Activated CD4-positive, alpha-beta T cell treated with anti-CD3 and anti-CD28 coated beads, Interleukin-2, amount 10 ng/mL, durations not matched to agents 24 days and 14 days (primary cell): ENCODE measurements around the gene ZNF821. TPM values are rescaled to one million over a fixed set of nuclear protein-coding genes. Genes with fewer than 3 reads are reported as not detected.

Experiments used
- DNase-seq: peaks from one replicate; pipeline ENCODE4 v3.0.0; 2022
- H3K27ac Mint-ChIP-seq: one replicate; pipeline ENCODE4 v1.8.0; 2022; ENCODE audit warnings: mild to moderate bottlenecking, mixed read lengths
- H3K27me3 Mint-ChIP-seq: one replicate; pipeline ENCODE4 v1.8.0; 2022; ENCODE audit warnings: mixed read lengths
- H3K36me3 Mint-ChIP-seq: one replicate; pipeline ENCODE4 v1.8.0; 2022; ENCODE audit warnings: low read depth, mild to moderate bottlenecking, mixed read lengths
- H3K4me1 Mint-ChIP-seq: one replicate; pipeline ENCODE4 v1.8.0; 2021; ENCODE audit warnings: mixed read lengths
- H3K4me3 Mint-ChIP-seq: one replicate; pipeline ENCODE4 v1.8.0; 2022; ENCODE audit warnings: mild to moderate bottlenecking, moderate library complexity, mixed read lengths
- H3K9me3 Mint-ChIP-seq: one replicate; pipeline ENCODE4 v1.8.0; 2021; ENCODE audit warnings: mixed read lengths
- intact Hi-C: fragments of 100-400 bp; cut with micrococcal nuclease; formaldehyde crosslinking; loops from one replicate; pipeline ENCODE4 v1.15.1; 2023
- total RNA-seq: library from RNA; stranded (reverse); gene quantifications from 2 replicates; pipeline ENCODE4 v1.2.3, GENCODE V29; 2022

ZNF821 gene
- total RNA-seq = 5.9 and 6.5 TPM in 2 replicates

GRCh38 chr16:71883849-71884638, at the start of gene ZNF821:
Gene ZNF821, minus strand, starts transcription at chr16:71884182. Its CDS starts 4,236 bp downstream, at chr16:71879946.
- H3K4me1 Mint-ChIP-seq = peaks cover 39% of the 10 kb centered on the region
- peak; percentile 92 for DNase-seq
- H3K27ac Mint-ChIP-seq = peak within 1 kb of the TSS; percentile 90
- peaks cover 13% of the 10 kb centered on the region for H3K27me3 Mint-ChIP-seq
- H3K4me3 Mint-ChIP-seq = peak within 1 kb of the TSS; percentile 93
- peaks cover 12% of the 10 kb centered on the region for H3K36me3 Mint-ChIP-seq
- H3K9me3 Mint-ChIP-seq = no peaks in the 10 kb centered on the region
- intact Hi-C loops = loop anchor here (1.0 to 10.0 kb wide), 5 partner anchors 11 to 319 kb away; partner anchors contain the start of genes DHODH, IST1 and PHLPP2

GRCh38 chr16:71933017-71933416, 49.0 kb upstream of the ZNF821 start:
- no peaks in the 10 kb centered on the region for H3K27me3 Mint-ChIP-seq
- no peak overlapping the region for H3K27ac Mint-ChIP-seq
- H3K4me1 Mint-ChIP-seq = peaks cover 3% of the 10 kb centered on the region
- no peak for DNase-seq
- intact Hi-C loops = no loop called here
- H3K4me3 Mint-ChIP-seq = no peak overlapping the region
- no peaks in the 10 kb centered on the region for H3K9me3 Mint-ChIP-seq
- peaks cover 26% of the 10 kb centered on the region for H3K36me3 Mint-ChIP-seq

- intact Hi-C loops = no loop called here
- Mint-ChIP-seq H3K27ac (no peak overlapping the region), H3K4me3 (no peak overlapping the region), H3K4me1 (peaks cover 8% of the 10 kb centered on the region), H3K9me3 (no peaks in the 10 kb centered on the region), H3K36me3 (peaks cover 39% of the 10 kb centered on the region), H3K27me3 (no peaks in the 10 kb centered on the region)
- DNase-seq = no peak
Measured at GRCh38 chr16:71931599-71931998, 47.6 kb upstream of the ZNF821 start.

GRCh38 chr16:71931001-71931400, 47.0 kb upstream of the ZNF821 start:
- no peaks in the 10 kb centered on the region for H3K27me3 Mint-ChIP-seq
- H3K4me1 Mint-ChIP-seq = peaks cover 8% of the 10 kb centered on the region
- intact Hi-C loops = no loop called here
- DNase-seq = no peak
- H3K9me3 Mint-ChIP-seq = no peaks in the 10 kb centered on the region
- peaks cover 41% of the 10 kb centered on the region for H3K36me3 Mint-ChIP-seq
- H3K27ac Mint-ChIP-seq = no peak overlapping the region
- H3K4me3 Mint-ChIP-seq = no peak overlapping the region

GRCh38 chr16:71930013-71930563, 46.1 kb upstream of the ZNF821 start:
- intact Hi-C loops = no loop called here
- peaks cover 8% of the 10 kb centered on the region for H3K4me1 Mint-ChIP-seq
- H3K9me3 Mint-ChIP-seq = no peaks in the 10 kb centered on the region
- H3K27ac Mint-ChIP-seq = no peak overlapping the region
- no peaks in the 10 kb centered on the region for H3K27me3 Mint-ChIP-seq
- H3K36me3 Mint-ChIP-seq = peaks cover 46% of the 10 kb centered on the region
- DNase-seq = no peak
- H3K4me3 Mint-ChIP-seq = no peak overlapping the region

GRCh38 chr16:71929048-71929447, 45.1 kb upstream of the ZNF821 start:
- H3K36me3 Mint-ChIP-seq = peaks cover 49% of the 10 kb centered on the region
- no peaks in the 10 kb centered on the region for H3K27me3 Mint-ChIP-seq
- no peaks in the 10 kb centered on the region for H3K9me3 Mint-ChIP-seq
- intact Hi-C loops = no loop called here
- H3K4me1 Mint-ChIP-seq = peaks cover 8% of the 10 kb centered on the region
- no peak for DNase-seq
- H3K27ac Mint-ChIP-seq = no peak overlapping the region
- no peak overlapping the region for H3K4me3 Mint-ChIP-seq

- intact Hi-C loops = no loop called here
- H3K4me3 Mint-ChIP-seq = no peak overlapping the region
- no peaks in the 10 kb centered on the region for H3K9me3 Mint-ChIP-seq
- H3K36me3 Mint-ChIP-seq = peaks cover 56% of the 10 kb centered on the region
- H3K27ac Mint-ChIP-seq = no peak overlapping the region
- peaks cover 10% of the 10 kb centered on the region for H3K4me1 Mint-ChIP-seq
- no peaks in the 10 kb centered on the region for H3K27me3 Mint-ChIP-seq
- no peak for DNase-seq
Measured at GRCh38 chr16:71927787-71928186, 43.8 kb upstream of the ZNF821 start.

GRCh38 chr16:71927383-71927782, 43.4 kb upstream of the ZNF821 start:
- Mint-ChIP-seq H3K27ac (no peak overlapping the region), H3K27me3 (no peaks in the 10 kb centered on the region), H3K9me3 (no peaks in the 10 kb centered on the region), H3K4me3 (no peak overlapping the region), H3K36me3 (peaks cover 60% of the 10 kb centered on the region), H3K4me1 (peaks cover 10% of the 10 kb centered on the region)
- intact Hi-C loops = no loop called here
- no peak for DNase-seq

- no peak for DNase-seq
- intact Hi-C loops = no loop called here
- H3K4me3 Mint-ChIP-seq = no peak overlapping the region
- peaks cover 7% of the 10 kb centered on the region for H3K4me1 Mint-ChIP-seq
- no peaks in the 10 kb centered on the region for H3K9me3 Mint-ChIP-seq
- H3K27me3 Mint-ChIP-seq = no peaks in the 10 kb centered on the region
- H3K36me3 Mint-ChIP-seq = peaks cover 70% of the 10 kb centered on the region
- H3K27ac Mint-ChIP-seq = no peak overlapping the region
Measured at GRCh38 chr16:71924710-71925109, 40.7 kb upstream of the ZNF821 start.

- H3K27ac Mint-ChIP-seq = peak overlapping the region; percentile 5
- DNase-seq = no peak
Measured at GRCh38 chr16:71923941-71924690, 40.1 kb upstream of the ZNF821 start.

GRCh38 chr16:71920658-71921057, 36.7 kb upstream of the ZNF821 start:
- H3K36me3 Mint-ChIP-seq = peaks cover 77% of the 10 kb centered on the region
- no peaks in the 10 kb centered on the region for H3K9me3 Mint-ChIP-seq
- H3K27ac Mint-ChIP-seq = no peak overlapping the region
- no peak overlapping the region for H3K4me3 Mint-ChIP-seq
- no peaks in the 10 kb centered on the region for H3K27me3 Mint-ChIP-seq
- DNase-seq = no peak
- intact Hi-C loops = no loop called here
- H3K4me1 Mint-ChIP-seq = peaks cover 20% of the 10 kb centered on the region

More at GRCh38 chr16:71923941-71924690, 40.1 kb upstream of the ZNF821 start:
- Mint-ChIP-seq H3K9me3 (no peaks in the 10 kb centered on the region), H3K4me1 (peaks cover 7% of the 10 kb centered on the region), H3K27me3 (no peaks in the 10 kb centered on the region), H3K36me3 (peaks cover 73% of the 10 kb centered on the region), H3K4me3 (no peak overlapping the region)
- intact Hi-C loops = no loop called here

- no peak overlapping the region for H3K27ac Mint-ChIP-seq
- intact Hi-C loops = no loop called here
- H3K27me3 Mint-ChIP-seq = no peaks in the 10 kb centered on the region
- no peak overlapping the region for H3K4me3 Mint-ChIP-seq
- no peaks in the 10 kb centered on the region for H3K9me3 Mint-ChIP-seq
- H3K36me3 Mint-ChIP-seq = peaks cover 76% of the 10 kb centered on the region
- H3K4me1 Mint-ChIP-seq = peaks cover 29% of the 10 kb centered on the region
- no peak for DNase-seq
Measured at GRCh38 chr16:71919035-71919434, 35.1 kb upstream of the ZNF821 start.

- no peaks in the 10 kb centered on the region for H3K9me3 Mint-ChIP-seq
- intact Hi-C loops = no loop called here
- DNase-seq = no peak
- H3K27ac Mint-ChIP-seq = no peak overlapping the region
- peaks cover 72% of the 10 kb centered on the region for H3K36me3 Mint-ChIP-seq
- H3K27me3 Mint-ChIP-seq = no peaks in the 10 kb centered on the region
- H3K4me1 Mint-ChIP-seq = peaks cover 27% of the 10 kb centered on the region
- H3K4me3 Mint-ChIP-seq = no peak overlapping the region
Measured at GRCh38 chr16:71917900-71918299, 33.9 kb upstream of the ZNF821 start.

- peaks cover 32% of the 10 kb centered on the region for H3K4me1 Mint-ChIP-seq
- intact Hi-C loops = no loop called here
- no peaks in the 10 kb centered on the region for H3K9me3 Mint-ChIP-seq
- H3K36me3 Mint-ChIP-seq = peaks cover 71% of the 10 kb centered on the region
- H3K27me3 Mint-ChIP-seq = no peaks in the 10 kb centered on the region
- no peak overlapping the region for H3K4me3 Mint-ChIP-seq
- DNase-seq = no peak
- H3K27ac Mint-ChIP-seq = no peak overlapping the region
Measured at GRCh38 chr16:71916397-71916920, 32.5 kb upstream of the ZNF821 start.
